NCI-H2227 treated with DMSO at 0.1 percent for 48 hours (cell line): ENCODE measurements around the gene PLEKHG5.

Experiments
- DNase-seq: peaks from one replicate; lab custom pipeline; 2025; lab: John Stamatoyannopoulos, UW

Gene PLEKHG5

DNA sequence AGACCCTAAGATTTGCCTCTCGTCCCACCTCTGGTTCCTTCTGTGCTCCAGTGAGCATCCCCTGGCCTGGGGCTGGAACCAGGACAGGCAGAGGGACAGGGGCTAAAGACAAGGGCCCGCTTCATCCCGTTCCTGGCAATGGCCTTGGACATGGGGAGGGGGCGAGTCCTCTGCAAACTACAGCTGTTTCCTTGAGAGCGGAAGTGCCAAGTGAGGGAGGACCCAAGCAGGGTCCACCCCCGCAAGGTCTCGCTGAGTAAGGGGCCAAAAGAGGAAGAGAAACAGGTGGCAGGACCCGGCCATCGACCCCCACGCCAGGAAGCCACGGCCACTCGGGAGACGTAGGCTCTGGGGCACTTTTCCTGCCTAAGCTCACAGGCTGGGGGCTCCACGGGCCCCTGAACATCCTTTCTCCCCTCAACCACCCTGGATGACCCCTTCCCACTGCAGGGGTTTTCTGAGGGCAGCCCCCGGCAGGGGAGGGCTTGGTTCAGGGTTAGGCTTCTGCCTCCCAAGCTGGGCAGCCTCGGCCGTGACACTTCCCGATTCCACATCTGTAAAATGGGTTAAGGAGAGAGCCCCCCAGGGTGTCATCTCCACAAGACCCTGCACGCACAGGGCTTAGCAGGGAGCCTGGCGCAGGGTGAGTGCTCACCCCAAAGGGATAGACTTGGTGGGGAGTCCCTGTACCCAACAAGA is 17.9 kb upstream of the PLEKHG5 start:
- no peak for DNase-seq

DNA sequence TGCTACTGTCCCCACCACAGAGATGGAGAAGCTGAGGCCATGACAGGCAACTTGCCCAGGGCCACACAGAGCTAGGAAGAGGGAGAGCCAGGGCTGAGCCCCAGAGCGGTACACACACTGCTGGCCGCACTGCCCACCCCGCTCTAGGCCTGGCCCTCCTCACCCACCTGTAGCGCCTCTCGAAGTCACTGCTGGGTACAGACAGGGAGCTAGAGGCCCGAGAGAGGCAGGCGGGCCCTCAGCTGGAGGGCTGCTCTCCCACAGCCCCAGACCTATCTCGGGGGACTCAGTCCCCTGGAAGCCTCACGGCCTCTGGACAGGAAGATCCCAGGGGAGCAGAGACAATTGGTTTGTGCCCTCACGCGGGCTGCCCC is 17.3 kb upstream of the PLEKHG5 start:
- no peak for DNase-seq

DNA sequence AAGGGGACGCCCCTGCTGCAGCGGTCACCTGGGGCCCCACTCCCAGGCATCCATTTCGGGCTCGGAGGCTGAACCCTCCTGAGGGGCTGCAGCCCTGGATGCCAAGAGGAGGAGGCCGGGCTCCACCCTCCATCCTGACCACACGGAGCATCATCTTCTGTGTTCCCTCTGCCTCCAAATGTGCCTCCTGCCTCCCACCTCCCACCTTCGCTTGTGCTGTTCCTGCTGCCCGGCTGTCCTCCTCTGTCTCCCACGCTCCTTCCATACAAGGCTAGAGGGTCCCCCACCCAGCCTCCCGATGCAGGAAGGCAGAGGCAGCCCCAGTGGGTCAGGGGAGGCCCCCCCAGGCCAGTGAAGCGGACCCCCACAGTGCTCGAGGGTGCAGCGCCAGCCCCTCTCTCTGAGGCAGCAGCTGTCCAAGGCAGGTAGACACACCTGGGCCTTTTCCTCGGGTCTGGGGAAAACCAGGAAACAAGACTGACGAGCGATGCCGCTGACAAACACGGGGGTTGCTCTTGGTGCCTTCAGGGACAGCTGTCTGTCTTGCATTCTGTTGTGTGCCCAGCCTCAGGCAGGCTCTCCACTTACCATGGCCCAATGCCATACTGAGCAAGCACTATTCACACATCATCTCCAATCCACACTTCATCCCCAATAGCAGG is 16.8 kb upstream of the PLEKHG5 start:
- DNase-seq = no peak

DNA sequence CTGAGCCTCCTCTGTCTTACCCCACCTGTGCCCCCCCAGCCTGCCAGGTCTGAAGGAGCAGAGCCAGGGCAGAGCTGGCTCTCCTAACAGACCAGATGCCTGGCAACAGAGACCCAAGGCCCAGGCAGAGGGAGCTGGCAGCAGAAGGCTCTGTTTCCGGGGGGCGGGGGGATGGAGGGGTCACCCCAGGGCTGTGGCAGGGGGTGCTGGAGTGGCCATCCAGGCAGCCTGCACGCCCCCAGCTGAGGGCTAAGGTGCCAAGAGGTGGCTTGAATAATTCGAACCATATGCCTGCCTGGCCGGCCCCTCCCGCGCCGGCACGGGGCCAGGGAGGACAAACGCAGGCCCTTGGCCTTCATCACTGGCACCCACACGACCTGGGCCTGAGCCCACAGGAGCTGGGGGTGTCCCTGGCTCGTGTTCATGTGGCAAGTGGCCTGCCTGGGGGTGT is 16.0 kb upstream of the PLEKHG5 start:
- DNase-seq = no peak

DNA sequence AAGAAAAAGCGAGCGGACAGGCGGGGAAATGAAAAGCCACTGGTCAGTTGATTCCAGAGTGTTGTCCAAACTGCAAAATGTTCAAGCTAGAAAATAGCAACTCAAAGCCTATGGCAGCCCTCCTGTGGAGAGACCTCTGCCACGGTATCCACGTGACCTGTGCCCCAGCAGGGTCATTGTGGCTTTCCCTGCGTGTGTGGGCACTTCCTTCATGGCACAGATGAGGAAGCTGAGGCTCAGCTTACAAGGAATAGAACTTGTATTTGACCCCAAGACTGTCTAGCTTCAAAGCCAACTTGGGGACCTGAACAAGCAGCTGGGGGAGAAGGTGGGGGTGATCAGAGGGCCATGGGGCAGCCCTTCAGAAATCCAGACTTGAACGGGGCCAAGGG is 15.6 kb upstream of the PLEKHG5 start:
- DNase-seq = no peak

DNA sequence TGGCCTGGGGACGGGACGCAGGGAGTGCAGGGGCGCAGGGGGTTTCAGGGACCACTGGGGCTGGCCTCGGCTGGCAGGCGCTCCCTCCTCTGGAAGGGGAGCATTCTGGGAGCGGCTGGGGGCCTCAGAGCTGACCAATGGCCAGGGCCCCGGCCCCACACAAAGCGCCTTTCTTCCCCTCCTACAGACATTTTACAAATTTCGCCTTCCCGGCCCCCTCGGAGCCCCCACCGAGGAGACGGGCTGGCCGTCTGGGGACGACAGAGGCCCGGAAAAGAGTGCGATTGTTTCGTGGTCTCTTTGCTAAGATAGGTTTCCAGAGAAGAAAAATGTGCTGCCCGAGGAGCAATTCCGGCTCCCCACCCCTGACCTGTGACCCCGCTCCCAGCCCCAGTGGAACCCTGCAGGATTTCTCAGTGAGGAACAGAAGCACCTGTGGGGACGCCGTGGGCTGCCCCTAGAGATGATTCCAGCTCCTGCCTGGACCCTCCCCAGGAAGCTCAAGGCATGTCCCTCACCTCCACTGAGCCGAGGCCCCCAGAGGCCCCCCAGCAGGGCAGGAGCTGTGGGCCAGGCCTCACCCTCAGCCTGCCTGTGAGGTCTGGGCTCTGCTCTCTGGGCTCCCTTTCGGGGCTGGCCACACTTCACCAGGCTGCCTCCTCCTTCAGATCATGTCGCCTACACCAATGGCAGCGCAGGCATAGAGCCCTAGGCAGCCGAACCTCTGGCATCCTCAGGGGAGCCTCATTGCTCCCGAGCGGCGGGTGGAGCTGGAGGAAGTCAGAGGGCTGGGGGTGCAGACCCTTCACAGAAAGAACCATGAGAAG is 15.0 kb upstream of the PLEKHG5 start:
- DNase-seq = no peak

DNA sequence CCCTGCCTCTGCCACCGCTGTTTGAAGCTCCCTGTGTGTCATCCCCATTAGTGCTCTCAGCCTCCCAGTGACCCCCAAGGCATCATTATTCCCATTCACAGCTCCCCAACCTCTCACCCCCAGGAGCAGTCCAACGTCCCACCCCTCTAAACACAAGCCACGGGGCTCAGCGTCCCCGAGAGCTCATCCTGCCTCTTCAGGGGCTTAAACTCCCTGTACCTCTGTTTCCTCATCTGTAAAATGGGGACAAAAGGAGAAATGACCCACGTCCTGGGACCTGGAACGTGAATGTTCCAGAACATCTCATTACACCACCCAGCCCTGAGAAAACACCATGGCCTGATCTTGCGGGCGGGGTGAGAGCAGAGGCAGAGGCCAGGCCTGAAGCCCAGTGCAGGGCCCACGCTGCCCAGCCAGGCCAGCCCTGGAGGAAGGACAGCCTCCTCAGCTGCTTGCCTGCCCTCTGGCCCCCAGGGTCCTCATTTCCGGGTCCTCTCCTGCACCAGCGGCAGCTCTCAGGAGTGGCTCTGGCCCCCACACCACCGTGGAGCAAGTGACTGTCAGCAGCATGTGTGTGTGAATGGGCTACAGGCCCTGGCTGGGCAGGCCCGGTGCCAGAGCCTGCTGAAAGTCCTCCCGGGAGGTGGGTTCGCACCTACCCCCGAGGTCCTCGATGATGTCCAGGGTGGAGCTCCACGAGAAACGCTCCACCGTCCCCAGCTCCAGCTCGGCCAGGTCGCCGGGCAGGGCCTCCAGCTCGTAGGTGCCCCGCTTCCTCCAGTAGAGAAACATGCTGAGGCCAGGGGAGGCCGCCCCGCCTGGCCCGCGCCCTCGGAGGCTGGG is 14.1 kb upstream of the PLEKHG5 start:
- DNase-seq = no peak

DNA sequence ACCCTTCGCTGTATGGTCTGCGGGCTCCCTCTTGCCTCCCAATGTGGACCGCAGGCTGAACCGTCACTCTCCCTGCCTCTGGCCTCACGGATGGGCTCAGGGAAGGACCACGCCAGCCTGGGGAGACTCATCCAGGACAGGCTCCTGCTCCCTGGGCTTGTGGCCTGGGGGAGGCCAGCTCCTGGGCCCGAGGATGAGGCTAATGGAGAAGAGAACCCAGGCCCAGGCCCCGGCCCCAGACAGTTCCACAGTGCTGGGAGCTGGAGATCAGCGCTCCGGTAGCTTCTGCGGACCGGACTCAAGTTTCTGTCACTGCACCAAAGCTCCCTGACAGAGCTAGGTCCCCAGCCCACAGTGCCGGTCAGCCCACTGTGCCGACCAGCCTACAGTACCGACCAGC is 13.4 kb upstream of the PLEKHG5 start:
- no peak for DNase-seq

DNA sequence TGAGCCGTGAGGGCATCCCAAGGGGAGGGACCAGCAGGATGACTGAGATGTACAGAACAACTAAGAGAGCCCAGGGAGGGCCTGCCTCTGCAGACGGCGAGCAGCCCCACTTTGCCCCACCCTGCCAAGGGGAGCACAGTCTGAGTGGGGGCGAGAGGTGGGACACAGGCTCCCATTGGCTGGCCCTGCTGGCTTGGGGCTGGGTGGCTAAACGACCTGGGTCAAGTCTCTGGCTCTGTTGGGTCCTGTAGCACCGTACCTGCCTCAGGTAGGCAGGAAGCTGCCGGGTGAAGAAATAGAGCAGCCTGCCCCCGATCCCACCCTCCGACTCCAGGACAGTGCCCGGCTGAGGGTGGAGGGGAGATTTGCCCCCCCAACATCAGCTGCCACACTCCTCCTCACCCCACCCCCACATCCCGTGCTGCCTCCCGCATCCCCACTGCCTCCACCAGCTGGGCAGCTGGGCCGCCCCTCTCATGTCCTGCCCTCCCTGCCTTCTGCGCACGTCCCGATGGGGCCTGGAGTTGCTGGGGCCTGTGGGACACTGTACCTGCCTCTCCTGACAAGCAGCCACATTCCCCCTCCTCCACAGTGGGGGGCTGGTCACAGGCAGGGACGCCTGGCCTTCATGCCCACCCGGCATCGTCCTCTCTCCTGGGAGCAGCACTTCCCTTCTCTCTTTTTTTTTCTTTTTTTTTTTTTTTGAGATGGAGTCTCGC is 12.6 kb upstream of the PLEKHG5 start:
- DNase-seq = no peak

DNA sequence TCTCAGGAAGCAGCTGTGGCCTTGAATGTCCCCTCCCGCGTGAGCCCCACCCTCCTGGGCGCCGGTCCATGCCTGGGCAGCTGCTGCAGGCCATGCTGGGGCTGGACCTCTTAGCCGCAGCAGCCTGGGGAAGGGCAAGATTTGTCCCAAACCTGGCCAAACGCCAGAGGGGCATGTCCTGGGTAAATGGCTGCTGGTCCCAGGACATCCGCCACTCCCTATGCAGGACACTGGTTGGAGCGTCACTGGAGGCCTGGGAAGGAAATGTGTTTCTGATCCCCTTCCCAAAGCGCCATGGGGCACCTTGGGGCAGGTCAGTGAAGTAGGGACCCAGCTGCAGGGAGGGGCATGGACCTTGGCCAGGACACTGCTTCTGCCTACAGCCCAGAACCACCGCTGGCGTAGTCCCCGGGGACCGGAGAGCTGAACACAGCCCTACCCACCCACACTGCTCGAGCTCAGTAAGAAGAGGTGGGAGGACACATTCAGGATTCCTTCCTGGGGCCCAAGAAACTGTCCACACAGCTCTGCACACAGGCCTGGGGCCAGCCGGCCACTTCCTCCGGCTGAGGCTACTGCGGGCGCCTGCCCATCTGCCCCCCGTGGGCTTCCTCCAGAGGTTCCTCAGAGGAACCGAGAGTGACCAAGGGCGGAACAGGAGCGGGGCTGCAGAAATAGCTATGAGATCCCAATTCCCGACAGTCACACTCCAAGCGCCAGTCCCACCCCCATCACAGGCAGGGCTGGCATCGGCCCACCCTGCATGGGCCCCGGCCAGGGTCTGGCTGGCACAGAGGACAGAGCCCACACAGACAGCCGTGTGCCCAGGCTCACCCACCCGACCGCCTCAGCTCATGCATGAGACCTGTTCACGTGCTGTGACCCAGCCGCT is 10.8 kb upstream of the PLEKHG5 start:
- no peak for DNase-seq

DNA sequence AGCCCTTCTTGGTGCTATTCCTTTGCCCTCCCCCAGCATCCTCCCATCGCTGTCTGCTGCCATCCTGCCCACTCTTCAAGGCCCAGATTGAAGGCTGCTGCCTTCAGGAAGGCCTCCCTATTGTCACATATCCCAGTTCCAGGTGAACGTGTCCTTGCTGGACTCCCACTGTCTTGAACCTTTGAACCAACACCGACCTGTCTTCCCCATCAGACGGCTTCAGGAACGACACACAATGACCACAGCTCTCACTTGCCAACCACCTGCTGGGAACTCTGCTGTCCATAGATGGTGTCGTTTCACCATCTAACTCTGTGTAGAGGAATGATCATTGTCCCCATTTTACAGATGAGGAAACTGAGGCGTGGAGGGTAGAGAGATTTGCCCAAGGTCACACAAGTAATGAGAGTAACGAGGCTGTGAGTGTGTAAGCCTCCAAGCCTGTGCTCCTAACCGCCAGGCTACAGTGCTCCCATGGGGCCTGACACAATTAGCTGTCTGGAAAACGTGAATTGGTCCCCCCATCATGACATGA is 9.9 kb upstream of the PLEKHG5 start:
- DNase-seq = no peak

DNA sequence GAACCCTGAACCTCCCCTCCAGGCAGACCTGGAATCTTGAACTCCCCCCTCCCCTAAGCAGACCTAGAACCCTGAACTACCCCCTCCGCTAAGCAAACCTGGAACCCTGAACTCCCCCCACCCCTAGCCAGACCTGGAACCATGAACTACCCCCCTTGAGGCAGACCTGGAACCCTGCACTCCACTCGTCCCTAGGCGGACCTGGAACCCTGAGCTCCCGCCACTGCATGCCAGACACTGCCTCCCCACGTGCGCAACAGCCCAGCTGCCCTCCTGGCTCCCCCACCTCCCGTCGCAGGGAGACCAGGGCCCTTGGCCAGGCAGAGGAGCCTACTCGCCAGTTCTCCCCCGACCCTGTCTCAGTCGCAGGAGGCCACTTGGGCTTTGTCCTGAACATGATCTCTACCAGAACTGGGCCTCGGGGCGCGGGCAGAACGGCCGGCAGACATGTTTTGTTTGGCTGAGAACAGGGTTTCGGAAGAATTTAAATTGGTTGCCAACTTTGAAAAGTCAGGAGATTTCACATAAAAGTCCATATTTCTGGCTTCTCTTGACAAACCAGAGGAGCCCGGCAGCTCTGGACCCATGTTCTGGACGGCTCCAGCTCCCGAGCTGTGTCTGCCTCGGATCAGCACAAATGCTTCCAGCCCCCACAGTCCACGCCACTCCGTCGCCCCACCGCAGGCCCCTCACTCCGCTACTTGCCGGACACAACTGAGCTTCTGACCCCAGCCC is 9.2 kb upstream of the PLEKHG5 start:
- DNase-seq = no peak

DNA sequence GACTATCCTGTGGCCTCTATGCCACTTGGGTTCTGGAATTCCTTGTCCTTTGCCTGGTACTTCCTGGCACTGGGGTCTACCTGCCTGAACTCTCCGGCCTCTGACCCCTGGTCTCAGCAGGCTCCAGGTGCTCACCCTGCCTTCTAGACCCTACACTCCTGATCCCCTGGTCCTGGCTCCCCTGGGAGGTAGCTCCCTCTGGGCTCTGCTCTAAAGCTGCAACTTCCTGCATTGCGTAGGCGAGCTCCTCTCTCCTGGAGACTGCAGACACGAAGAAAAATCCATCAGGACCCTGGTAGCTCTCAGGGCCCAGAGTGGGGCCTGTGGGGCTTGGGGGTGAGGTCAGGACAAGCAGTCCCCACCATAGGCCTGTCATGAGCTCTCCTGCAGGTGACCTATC is 7.8 kb upstream of the PLEKHG5 start:
- DNase-seq = no peak

DNA sequence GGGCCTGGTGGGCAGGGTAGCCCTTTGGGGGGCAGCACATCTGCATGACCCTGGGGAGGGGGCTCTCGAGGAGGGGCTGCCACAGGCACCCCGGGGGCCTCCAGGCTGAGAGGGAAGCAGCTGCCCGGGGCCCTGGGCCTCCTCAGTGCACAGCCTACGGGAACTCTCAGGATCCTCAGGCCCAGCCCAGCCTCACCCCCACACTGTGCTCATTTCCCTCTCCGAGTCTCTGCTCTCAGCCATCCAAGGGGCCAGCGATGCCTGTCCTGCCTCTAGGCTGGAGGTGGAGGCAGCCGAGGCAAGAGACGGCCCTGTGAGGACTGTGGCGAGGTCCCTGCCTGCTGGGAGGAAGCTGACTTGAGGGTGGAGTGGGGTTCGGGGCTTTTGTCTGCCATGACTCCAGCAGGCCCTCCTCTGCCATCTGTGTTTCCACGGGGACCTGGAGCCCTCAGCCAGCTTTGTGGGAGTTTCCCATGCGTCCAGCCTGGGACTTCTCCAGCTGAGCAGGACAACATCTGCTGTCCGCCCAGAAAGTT is 7.2 kb upstream of the PLEKHG5 start:
- no peak for DNase-seq

DNA sequence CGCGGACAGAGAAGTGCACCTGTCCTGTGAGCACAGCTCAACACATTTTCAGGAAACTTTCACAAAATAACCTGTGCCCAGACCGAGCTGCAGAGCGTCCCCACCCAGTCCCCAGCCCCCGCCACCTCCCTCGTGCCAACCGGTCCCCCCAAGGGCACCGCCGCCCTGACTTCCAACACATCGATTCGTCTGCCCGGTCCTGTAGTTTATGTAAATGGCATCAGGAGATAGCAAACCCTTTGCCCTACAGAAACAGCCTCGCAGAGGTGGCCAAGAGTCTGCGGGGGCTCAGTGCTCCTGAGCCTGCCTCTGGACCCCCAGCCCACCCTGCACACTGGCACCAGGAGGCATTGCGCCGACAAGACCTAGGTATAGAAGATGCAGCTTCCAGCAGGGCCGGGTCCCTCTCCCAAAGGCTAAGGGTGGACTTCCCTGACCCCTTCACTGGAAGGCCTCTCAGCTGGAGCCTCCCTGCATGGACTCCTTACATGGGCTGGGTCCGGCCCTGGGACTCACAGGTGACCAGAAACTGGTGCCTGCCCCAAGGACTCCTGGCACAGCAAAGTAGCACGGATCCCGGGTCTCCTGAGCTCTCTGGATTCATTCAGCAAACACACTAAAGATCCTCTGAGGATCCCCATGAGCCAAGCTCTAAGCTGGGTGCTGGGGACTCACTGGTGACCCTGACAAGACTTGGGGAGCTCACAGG is 6.6 kb upstream of the PLEKHG5 start:
- DNase-seq = no peak

DNA sequence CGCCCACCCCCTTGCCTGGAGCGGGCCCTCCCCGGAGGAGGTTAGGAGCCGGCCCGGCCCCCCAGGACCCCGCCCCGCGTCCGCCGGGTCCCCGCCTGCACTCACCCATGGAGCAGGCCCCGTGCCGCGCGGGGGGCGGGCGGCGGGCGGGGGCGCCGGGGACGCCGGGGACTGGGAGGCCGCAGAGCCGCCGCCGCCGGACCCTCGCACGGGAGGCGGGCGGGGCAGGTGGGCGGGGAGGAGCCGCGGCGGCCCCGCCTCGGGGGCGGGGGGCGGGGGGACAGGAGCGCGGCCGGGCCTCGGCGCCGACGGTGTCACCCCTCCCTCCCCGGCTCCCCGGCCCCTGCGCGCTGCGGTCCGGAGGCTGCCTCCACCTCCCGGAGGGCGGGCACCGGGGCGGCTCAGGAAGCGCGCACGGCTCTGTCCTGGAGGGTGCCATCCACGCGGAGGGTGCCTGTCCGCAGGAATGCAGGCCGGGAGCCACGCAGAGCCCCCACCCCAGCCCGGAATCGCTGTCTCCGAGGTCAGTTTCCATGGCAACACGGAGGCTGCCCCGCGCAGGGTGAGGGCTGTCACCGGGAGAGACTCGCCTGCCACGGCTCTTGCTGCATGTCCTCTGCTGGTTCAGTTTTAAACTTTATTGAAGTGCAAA is 5.9 kb upstream of the PLEKHG5 start:
- peak; percentile 62 for DNase-seq

DNA sequence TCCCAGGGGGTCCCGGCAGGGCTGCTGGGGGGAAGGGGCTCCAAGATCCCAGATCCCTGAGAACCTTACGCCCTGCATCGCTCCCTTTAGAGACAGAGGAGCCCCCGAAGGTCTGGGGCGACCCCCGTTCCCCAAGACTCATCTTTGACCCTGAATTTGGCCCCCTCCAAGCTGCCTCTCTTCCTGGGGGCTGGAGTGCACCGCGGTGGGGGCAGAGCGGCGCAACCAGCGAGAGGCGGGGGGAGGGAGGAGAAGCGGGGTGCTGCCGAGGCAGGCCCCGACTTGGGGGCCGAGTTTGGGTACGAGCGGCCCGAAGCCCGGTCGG is 5.4 kb upstream of the PLEKHG5 start:
- DNase-seq = no peak

DNA sequence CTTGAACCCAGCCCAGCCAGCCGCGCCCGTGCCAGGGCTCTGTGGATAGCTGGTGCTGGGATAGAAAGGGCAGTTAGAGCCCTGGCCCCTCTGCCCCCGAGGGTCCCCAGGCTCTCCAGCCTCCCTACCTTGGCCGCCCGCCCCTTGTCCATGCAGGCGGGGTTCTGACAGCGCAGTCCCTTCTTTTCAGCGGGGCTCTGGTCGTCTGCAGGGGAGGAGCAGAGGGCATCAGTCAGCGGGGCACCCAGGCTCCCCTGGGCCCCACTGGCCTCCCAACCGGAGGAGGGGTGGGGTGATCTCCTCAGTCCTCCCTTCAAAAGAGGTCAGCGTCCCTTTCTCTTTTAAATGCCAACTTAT is 4.9 kb upstream of the PLEKHG5 start:
- no peak for DNase-seq
